Measurements from ENCODE around the gene AFF1. TPM values are rescaled to one million over a fixed set of nuclear protein-coding genes. Genes with fewer than 3 reads are reported as not detected.

The AFF1 gene
- total RNA-seq, 2 experiments from 2014 or later = 28.7 to 69.7 TPM

DNA sequence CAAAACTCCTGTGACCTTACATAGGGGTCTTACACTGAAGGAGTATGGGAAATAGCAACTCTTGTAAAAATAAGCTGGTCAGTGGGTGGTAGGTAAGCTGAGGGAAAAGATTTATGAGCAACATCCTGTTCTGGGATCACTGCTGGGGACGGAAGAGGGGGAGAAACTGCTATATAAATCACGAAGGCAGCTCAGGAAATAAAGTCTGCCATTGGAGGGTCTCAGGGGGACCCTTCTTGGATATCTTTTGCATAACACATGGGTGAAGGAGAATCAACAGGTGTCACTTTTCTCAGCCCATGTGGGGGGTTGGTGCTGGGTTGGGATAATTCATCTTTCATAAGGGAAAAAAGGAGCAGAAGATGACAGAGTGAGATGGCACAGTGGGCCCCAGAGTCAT lies 33.7 kb downstream of the AFF1 start:
- intact Hi-C loops (cut with micrococcal nuclease; ENCODE audit: unreplicated experiment) = no loop called here
- Histone ChIP-seq H3K4me2 (ENCODE audit: low read length) (no peak overlapping the region), H3K9me2 (ENCODE audit: insufficient read depth, low read length) (no peaks in the 10 kb centered on the region), H3K79me2 (ENCODE audit: insufficient read depth, low read depth, low read length) (peaks cover 83% of the 10 kb centered on the region), H2AFZ (ENCODE audit: low read length) (no peak overlapping the region), H3K9me3 (ENCODE audit: low read length) (no peaks in the 10 kb centered on the region), H4K20me1 (ENCODE audit: insufficient read depth, low read length) (peaks cover 20% of the 10 kb centered on the region; the same call in 1 of the 2 replicates), H3K36me3 (ENCODE audit: insufficient read depth, low read length) (peaks cover 5% of the 10 kb centered on the region; the same call in 1 of the 2 replicates), H3K27ac (ENCODE audit: low read depth, low read length, poor library complexity, severe bottlenecking) (no peak overlapping the region), H3K4me3 (ENCODE audit: low read depth, low read length, poor library complexity, severe bottlenecking) (no peak overlapping the region), H3K4me1 (ENCODE audit: insufficient read depth, low read length, poor library complexity, severe bottlenecking) (peaks cover 88% of the 10 kb centered on the region)
- ChIA-PET CTCF (ENCODE audit: unreplicated experiment) (no interaction called here), POLR2A (interaction anchor here (0.7 to 2.1 kb wide), 7 partner anchors 9 to 46 kb away, joined by 3 to 9 read pairs (median 3); no protein-coding TSS in a partner anchor)
- no peak for TF ChIP-seq EZH2phosphoT487 (IDR thresholded peaks at IDR 0.05; ENCODE audit: borderline replicate concordance, low read depth, low read length)
- DNase-seq (ENCODE audit: low spot score) = no peak
- no TSS peak for BruUV-seq (replicated peaks)

DNA sequence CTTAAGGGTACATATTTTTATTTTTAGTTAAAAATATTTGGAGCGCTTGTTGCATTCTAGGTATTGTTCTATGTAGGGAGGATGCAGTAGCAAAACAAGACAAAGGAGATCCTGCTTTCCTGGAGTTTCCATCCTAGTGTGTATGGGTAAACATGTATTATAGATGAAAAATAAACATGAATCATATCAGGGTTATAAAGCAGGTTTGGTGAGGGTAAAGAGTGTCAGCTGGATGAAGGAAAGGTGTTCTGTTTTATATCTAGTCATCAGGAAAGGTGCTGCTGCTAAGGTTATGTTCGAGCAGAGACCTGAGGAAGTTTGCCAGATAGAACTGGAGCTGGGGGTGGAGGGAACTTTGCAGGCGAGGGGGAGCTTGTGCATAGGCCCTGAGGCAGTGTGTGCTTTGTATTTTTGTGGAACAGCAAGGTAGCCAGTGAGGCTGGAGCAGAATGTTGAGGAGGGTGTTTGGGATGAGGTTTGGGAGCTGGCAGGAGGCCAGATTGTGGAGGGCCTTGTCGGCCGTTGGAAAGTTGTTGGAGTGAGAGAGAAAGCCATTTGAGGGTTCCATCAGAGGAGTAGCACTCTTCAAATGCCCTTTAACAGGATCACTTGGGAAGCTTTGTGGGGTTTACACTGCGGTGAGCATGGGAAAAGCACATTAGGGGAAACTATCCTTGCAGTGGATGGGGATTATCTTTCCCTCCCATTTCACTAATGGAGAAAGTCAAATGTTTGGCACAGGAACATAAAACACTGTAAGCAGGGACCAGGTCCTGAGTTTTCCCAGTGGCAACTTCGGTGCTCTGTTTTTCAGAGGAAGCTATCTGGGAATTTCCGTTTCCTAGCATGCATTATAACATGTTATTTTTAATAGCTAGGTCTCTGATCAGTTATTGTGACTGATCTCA lies 35.9 kb downstream of the AFF1 start:
- H3K4me3 ChIP-seq (ENCODE audit: low read depth, low read length, poor library complexity, severe bottlenecking) = no peak overlapping the region
- CTCF ChIA-PET (ENCODE audit: unreplicated experiment) = interaction anchor here (0.5 kb wide), 1 partner anchor 48 kb away, joined by 3 read pairs; no protein-coding TSS in a partner anchor
- intact Hi-C loops (cut with micrococcal nuclease; ENCODE audit: unreplicated experiment) = no loop called here
- peaks cover 13% of the 10 kb centered on the region for H3K36me3 ChIP-seq (ENCODE audit: insufficient read depth, low read length)
- no peak overlapping the region for H3K27ac ChIP-seq (ENCODE audit: low read depth, low read length, poor library complexity, severe bottlenecking)
- H3K9me3 ChIP-seq (ENCODE audit: low read length) = no peaks in the 10 kb centered on the region
- TF ChIP-seq, protein P1, sequence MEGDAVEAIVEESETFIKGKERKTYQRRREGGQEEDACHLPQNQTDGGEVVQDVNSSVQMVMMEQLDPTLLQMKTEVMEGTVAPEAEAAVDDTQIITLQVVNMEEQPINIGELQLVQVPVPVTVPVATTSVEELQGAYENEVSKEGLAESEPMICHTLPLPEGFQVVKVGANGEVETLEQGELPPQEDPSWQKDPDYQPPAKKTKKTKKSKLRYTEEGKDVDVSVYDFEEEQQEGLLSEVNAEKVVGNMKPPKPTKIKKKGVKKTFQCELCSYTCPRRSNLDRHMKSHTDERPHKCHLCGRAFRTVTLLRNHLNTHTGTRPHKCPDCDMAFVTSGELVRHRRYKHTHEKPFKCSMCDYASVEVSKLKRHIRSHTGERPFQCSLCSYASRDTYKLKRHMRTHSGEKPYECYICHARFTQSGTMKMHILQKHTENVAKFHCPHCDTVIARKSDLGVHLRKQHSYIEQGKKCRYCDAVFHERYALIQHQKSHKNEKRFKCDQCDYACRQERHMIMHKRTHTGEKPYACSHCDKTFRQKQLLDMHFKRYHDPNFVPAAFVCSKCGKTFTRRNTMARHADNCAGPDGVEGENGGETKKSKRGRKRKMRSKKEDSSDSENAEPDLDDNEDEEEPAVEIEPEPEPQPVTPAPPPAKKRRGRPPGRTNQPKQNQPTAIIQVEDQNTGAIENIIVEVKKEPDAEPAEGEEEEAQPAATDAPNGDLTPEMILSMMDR (conservative IDR thresholded peaks at IDR 0.05; ENCODE audit: low read length) = no peak
- TF ChIP-seq EZH2phosphoT487 (IDR thresholded peaks at IDR 0.05; ENCODE audit: borderline replicate concordance, low read depth, low read length) = no peak
- peaks cover 79% of the 10 kb centered on the region for H3K4me1 ChIP-seq (ENCODE audit: insufficient read depth, low read length, poor library complexity, severe bottlenecking)
- POLR2A ChIA-PET = interaction anchor here (0.6 to 2.5 kb wide), 13 partner anchors 7 to 45 kb away, joined by 3 to 15 read pairs (median 5); no protein-coding TSS in a partner anchor
- no peak for DNase-seq (ENCODE audit: low spot score)
- no peak overlapping the region for H3K4me2 ChIP-seq (ENCODE audit: low read length)
- no TSS peak for BruUV-seq (replicated peaks)
- peaks cover 83% of the 10 kb centered on the region; the same call in 1 of the 2 replicates for H3K79me2 ChIP-seq (ENCODE audit: insufficient read depth, low read depth, low read length)
- H4K20me1 ChIP-seq (ENCODE audit: insufficient read depth, low read length) = peaks cover 11% of the 10 kb centered on the region; the same call in 1 of the 2 replicates
- no peak overlapping the region for H2AFZ ChIP-seq (ENCODE audit: low read length)
- H3K9me2 ChIP-seq (ENCODE audit: insufficient read depth, low read length) = no peaks in the 10 kb centered on the region

DNA sequence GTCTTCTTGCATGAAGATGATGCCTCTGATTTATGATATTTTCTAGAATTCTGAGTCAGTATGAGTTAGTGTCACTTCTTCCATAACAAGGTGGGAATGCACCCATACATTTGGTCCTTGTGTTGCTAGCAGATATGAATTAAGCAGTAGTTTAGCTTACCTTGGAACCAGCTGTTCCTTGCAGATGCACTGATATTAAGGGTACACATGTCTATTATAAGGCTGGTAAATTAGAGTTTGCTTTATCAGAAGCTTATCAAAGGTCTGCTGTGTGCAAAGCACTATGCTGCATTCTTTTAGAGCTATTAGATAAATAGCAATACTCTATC lies 36.5 kb downstream of the AFF1 start:
- Histone ChIP-seq H3K79me2 (ENCODE audit: insufficient read depth, low read depth, low read length) (peaks cover 80% of the 10 kb centered on the region; the same call in 1 of the 2 replicates), H3K4me2 (ENCODE audit: low read length) (no peak overlapping the region), H3K27ac (ENCODE audit: low read depth, low read length, poor library complexity, severe bottlenecking) (no peak overlapping the region), H3K9me3 (ENCODE audit: low read length) (no peaks in the 10 kb centered on the region), H2AFZ (ENCODE audit: low read length) (no peak overlapping the region), H3K9me2 (ENCODE audit: insufficient read depth, low read length) (no peaks in the 10 kb centered on the region), H4K20me1 (ENCODE audit: insufficient read depth, low read length) (peaks cover 7% of the 10 kb centered on the region; the same call in 1 of the 2 replicates), H3K4me3 (ENCODE audit: low read depth, low read length, poor library complexity, severe bottlenecking) (no peak overlapping the region), H3K4me1 (ENCODE audit: insufficient read depth, low read length, poor library complexity, severe bottlenecking) (peaks cover 77% of the 10 kb centered on the region), H3K36me3 (ENCODE audit: insufficient read depth, low read length) (peaks cover 13% of the 10 kb centered on the region)
- ChIA-PET CTCF (ENCODE audit: unreplicated experiment) (interaction anchor here (0.5 to 0.6 kb wide), 2 partner anchors 10 to 49 kb away, joined by 3 to 7 read pairs; no protein-coding TSS in a partner anchor), POLR2A (interaction anchor here (0.6 to 2.5 kb wide), 13 partner anchors 8 to 791 kb away, joined by 3 to 15 read pairs (median 5); no protein-coding TSS in a partner anchor)
- DNase-seq (ENCODE audit: low spot score) = no peak
- intact Hi-C loops (cut with micrococcal nuclease; ENCODE audit: unreplicated experiment) = no loop called here
- no TSS peak for BruUV-seq (replicated peaks)
- TF ChIP-seq, protein P1 (conservative IDR thresholded peaks at IDR 0.05; ENCODE audit: low read length) = no peak
- no peak for TF ChIP-seq EZH2phosphoT487 (IDR thresholded peaks at IDR 0.05; ENCODE audit: borderline replicate concordance, low read depth, low read length)
